Testis (tissue), 3 donors: ENCODE measurements around the gene SMOC2. TPM values are rescaled to one million over a fixed set of nuclear protein-coding genes. Genes with fewer than 3 reads are reported as not detected.
"Not testable (repeated sequence)": the region's sequence is repeated elsewhere in the genome, so short reads cannot be mapped to it uniquely, and the experiment has no call there.

Source experiments
- DNase-seq: peaks from one replicate; pipeline ENCODE4 v3.0.0-alpha.2; 2019
- H3K27ac ChIP-seq, 2 donors: fragments of 200-600 bp; sonication (generic); one replicate each; pipeline ENCODE4 v1.5.1; 2019
- H3K27me3 ChIP-seq: fragments of 200-600 bp; sonication (generic); one replicate; pipeline ENCODE4 v1.5.1; 2019
- H3K36me3 ChIP-seq: fragments of 200-600 bp; sonication (generic); one replicate; pipeline ENCODE4 v1.5.1; 2017; ENCODE audit warnings: low read depth; ENCODE audit errors: missing control alignments
- H3K4me1 ChIP-seq: fragments of 200-600 bp; sonication (generic); one replicate; pipeline ENCODE4 v1.5.1; 2019
- H3K4me3 ChIP-seq, 2 donors: fragments of 200-600 bp; sonication (generic); one replicate each; pipeline ENCODE4 v1.5.1; 2017 to 2019
- H3K9me3 ChIP-seq: fragments of 200-600 bp; sonication (generic); one replicate; pipeline ENCODE4 v1.5.1; 2017
- CTCF ChIP-seq, 3 experiments: fragments of 450-650 bp in 2 of 3; fragments of 200-600 bp in 1 of 3; sonication (generic) in 1 of 3; IDR thresholded peaks; one replicate each; pipeline ENCODE4 v1.5.1; 2016 to 2019; ENCODE audit warnings: antibody characterized with exemption in 3 of 3, mild to moderate bottlenecking in 2 of 3, moderate library complexity in 1 of 3
- POLR2A ChIP-seq: fragments of 450-650 bp; IDR thresholded peaks from one replicate; pipeline ENCODE4 v1.6.1; 2017; ENCODE audit warnings: antibody characterized with exemption, mild to moderate bottlenecking, moderate library complexity
- WGBS, 2 donors: methylation state at CpG; one replicate each; pipeline ENCODE4 v1.1.5; 2018; 5-methylcytosine and 5-hydroxymethylcytosine counted together
- intact Hi-C: fragments of 100-400 bp; cut with DNase I; formaldehyde crosslinking; loops from one replicate; pipeline ENCODE4 v1.15.1; 2023; ENCODE audit warnings: low total_unique reads
- polyA plus RNA-seq: library from polyadenylated mRNA; stranded (reverse); fragments of 350-450 nt; fragmentation: Illumina TruSeq; extraction: RNeasy Lipid Tissue Mini Kit (QIAGEN cat#74804); gene quantifications from one replicate; pipeline ENCODE4 v1.2.3, GENCODE V29; 2014; ENCODE audit warnings: low read depth, low replicate concordance; ENCODE audit not compliant: insufficient read depth
- total RNA-seq, 2 donors: library from RNA; depleted of rRNA; stranded (reverse); fragments of >200 nt; gene quantifications; one replicate each; pipeline ENCODE4 v1.2.3, GENCODE V29; 2016

The SMOC2 gene
- total and polyA plus RNA-seq, 3 donors from 2014 or later, result 78.4 to 140 (median 110) TPM

- TF ChIP-seq POLR2A (no peak), CTCF (IDR thresholded peaks at IDR 0.05) (no peak)
- H3K36me3 ChIP-seq, result no peaks in the 10 kb centered on the region
- 60 to 65% methylated on average over 11 of the region's 11 CpGs for WGBS, 2 donors
- no peaks in the 10 kb centered on the region for H3K9me3 ChIP-seq
- no peak overlapping the region for H3K27ac ChIP-seq
- no peaks in the 10 kb centered on the region for H3K27me3 ChIP-seq
- intact Hi-C loops, result no loop called here
- peaks cover 19% of the 10 kb centered on the region for H3K4me1 ChIP-seq
- no peak for DNase-seq
- H3K4me3 ChIP-seq, result no peak overlapping the region
Measured at GRCh38 chr6:168570211-168570610, 129.2 kb downstream of the SMOC2 start.

- WGBS, 2 donors, result 58 to 77% methylated on average over 19 of the region's 19 CpGs
- TF ChIP-seq CTCF (IDR thresholded peaks at IDR 0.05) (no peak), POLR2A (no peak)
- H3K27me3 ChIP-seq, result no peaks in the 10 kb centered on the region
Measured at GRCh38 chr6:168571268-168571667, 130.3 kb downstream of the SMOC2 start.

GRCh38 chr6:168573276-168573835 is 132.4 kb downstream of the SMOC2 start:
- peak overlapping the region; percentile 76 to 77 for H3K27ac ChIP-seq

More at GRCh38 chr6:168571268-168571667, 130.3 kb downstream of the SMOC2 start:
- no peak for DNase-seq
- H3K4me1 ChIP-seq, result peaks cover 25% of the 10 kb centered on the region
- H3K9me3 ChIP-seq, result no peaks in the 10 kb centered on the region
- intact Hi-C loops, result no loop called here
- no peak overlapping the region for H3K27ac ChIP-seq
- no peaks in the 10 kb centered on the region for H3K36me3 ChIP-seq
- H3K4me3 ChIP-seq, result no peak overlapping the region

GRCh38 chr6:168574075-168574698 is 133.2 kb downstream of the SMOC2 start:
- intact Hi-C loops, result no loop called here
- WGBS, 2 donors, result 51 to 74% methylated on average over 4 to 17 of the region's 17 CpGs
- no peaks in the 10 kb centered on the region for H3K9me3 ChIP-seq
- no peak overlapping the region for H3K4me3 ChIP-seq
- peaks cover 38% of the 10 kb centered on the region for H3K4me1 ChIP-seq
- TF ChIP-seq CTCF (IDR thresholded peaks at IDR 0.05), result no peak
- no peak for TF ChIP-seq POLR2A
- H3K27me3 ChIP-seq, result no peaks in the 10 kb centered on the region
- no peak for DNase-seq
- H3K27ac ChIP-seq, result peak overlapping the region; percentile 76 to 77
- no peaks in the 10 kb centered on the region for H3K36me3 ChIP-seq

More at GRCh38 chr6:168573276-168573835, 132.4 kb downstream of the SMOC2 start:
- H3K4me3 ChIP-seq, H3K27me3 ChIP-seq, H3K36me3 ChIP-seq, H3K9me3 ChIP-seq, DNase-seq, intact Hi-C loops: not testable (repeated sequence)
- 38 to 61% methylated on average over 12 to 25 of the region's 28 CpGs for WGBS, 2 donors
- peaks cover 31% of the 10 kb centered on the region for H3K4me1 ChIP-seq

GRCh38 chr6:168574699-168575195 is 133.8 kb downstream of the SMOC2 start:
- DNase-seq, result peak; percentile 83
- WGBS, 2 donors, result 61 to 69% methylated on average over 11 to 17 of the region's 17 CpGs
- H3K4me1 ChIP-seq, result peaks cover 39% of the 10 kb centered on the region
- H3K36me3 ChIP-seq, result no peaks in the 10 kb centered on the region
- no peaks in the 10 kb centered on the region for H3K27me3 ChIP-seq
- H3K9me3 ChIP-seq, result no peaks in the 10 kb centered on the region
- intact Hi-C loops, result no loop called here
- H3K27ac ChIP-seq, result peak overlapping the region; percentile 76 to 77
- H3K4me3 ChIP-seq, result no peak overlapping the region
- TF ChIP-seq POLR2A (no peak), CTCF (IDR thresholded peaks at IDR 0.05) (no peak)
